HFFc6 (cell line): ENCODE results near the gene ISCU. TPM values are rescaled to one million over a fixed set of nuclear protein-coding genes. Genes with fewer than 3 reads are reported as not detected.

Experiments
- DNase-seq: peaks from one replicate; pipeline ENCODE4 v3.0.0-alpha.2; 2018
- H3K27ac Mint-ChIP-seq: 2 replicates; pipeline ENCODE4 v1.8.0; 2020; ENCODE audit warnings: mild to moderate bottlenecking, mixed read lengths
- H3K27me3 Mint-ChIP-seq: 2 replicates; pipeline ENCODE4 v1.8.0; 2021; ENCODE audit warnings: mild to moderate bottlenecking, moderate library complexity, mixed read lengths; ENCODE audit not compliant: insufficient read depth
- H3K36me3 Mint-ChIP-seq: 2 replicates; pipeline ENCODE4 v1.8.0; 2021; ENCODE audit warnings: low read depth, mixed read lengths
- H3K4me1 Mint-ChIP-seq: 2 replicates; pipeline ENCODE4 v1.8.0; 2020; ENCODE audit warnings: low read depth, mixed read lengths
- H3K4me3 Mint-ChIP-seq: 2 replicates; pipeline ENCODE4 v1.8.0; 2020; ENCODE audit warnings: mild to moderate bottlenecking, moderate library complexity, mixed read lengths
- H3K9me3 Mint-ChIP-seq: 2 replicates; pipeline ENCODE4 v1.8.0; 2020; ENCODE audit warnings: mild to moderate bottlenecking, mixed read lengths
- total RNA-seq, 6 experiments: library from RNA; stranded (reverse); fragmentation: NEBNext Ultra II Directional; extraction: Animal tissue kit (Norgen Biotek cat#: 25700); gene quantifications; 2 replicates in 1 of 6; 3 replicates in 5 of 6; pipeline ENCODE4 v1.2.3, GENCODE V29; 2021
- TF ChIP-seq, protein P1 (sequence below): fragments of 200-600 bp; sonication (generic); IDR thresholded peaks from 2 replicates; pipeline ENCODE4 v1.5.0; 2021; ENCODE audit warnings: antibody characterized with exemption, mild to moderate bottlenecking

ISCU gene
- total RNA-seq, 6 experiments from 2014 or later, result 100 to 128 (median 107) TPM

DNA sequence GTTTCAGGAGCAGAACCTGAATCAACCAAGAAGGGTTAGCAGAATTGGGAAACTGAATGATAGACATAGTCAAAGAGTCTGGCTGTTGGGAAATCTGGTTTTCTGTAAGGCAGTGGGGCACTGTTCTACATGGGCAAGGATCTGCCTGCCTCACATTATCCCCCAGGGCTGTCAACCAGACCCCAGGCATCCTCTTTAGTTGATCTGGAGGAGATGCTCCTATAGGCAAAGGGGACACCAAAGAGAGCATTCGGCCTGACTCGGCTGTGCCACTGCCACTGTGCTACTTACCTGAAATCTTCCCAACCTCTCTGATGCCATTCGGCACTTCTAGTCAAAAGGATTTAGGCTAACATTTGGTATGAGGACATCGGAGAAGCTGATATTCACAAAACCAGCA, 4.1 kb downstream of the ISCU start:
- Mint-ChIP-seq H3K9me3 (no peaks in the 10 kb centered on the region), H3K27me3 (peaks cover 3% of the 10 kb centered on the region; the same call in 1 of the 2 replicates), H3K27ac (peak overlapping the region; percentile 66), H3K36me3 (peaks cover 17% of the 10 kb centered on the region; the same call in 1 of the 2 replicates), H3K4me1 (peaks cover 45% of the 10 kb centered on the region), H3K4me3 (no peak overlapping the region)
- DNase-seq, result no peak
- TF ChIP-seq, protein P1, sequence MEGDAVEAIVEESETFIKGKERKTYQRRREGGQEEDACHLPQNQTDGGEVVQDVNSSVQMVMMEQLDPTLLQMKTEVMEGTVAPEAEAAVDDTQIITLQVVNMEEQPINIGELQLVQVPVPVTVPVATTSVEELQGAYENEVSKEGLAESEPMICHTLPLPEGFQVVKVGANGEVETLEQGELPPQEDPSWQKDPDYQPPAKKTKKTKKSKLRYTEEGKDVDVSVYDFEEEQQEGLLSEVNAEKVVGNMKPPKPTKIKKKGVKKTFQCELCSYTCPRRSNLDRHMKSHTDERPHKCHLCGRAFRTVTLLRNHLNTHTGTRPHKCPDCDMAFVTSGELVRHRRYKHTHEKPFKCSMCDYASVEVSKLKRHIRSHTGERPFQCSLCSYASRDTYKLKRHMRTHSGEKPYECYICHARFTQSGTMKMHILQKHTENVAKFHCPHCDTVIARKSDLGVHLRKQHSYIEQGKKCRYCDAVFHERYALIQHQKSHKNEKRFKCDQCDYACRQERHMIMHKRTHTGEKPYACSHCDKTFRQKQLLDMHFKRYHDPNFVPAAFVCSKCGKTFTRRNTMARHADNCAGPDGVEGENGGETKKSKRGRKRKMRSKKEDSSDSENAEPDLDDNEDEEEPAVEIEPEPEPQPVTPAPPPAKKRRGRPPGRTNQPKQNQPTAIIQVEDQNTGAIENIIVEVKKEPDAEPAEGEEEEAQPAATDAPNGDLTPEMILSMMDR, result no peak

DNA sequence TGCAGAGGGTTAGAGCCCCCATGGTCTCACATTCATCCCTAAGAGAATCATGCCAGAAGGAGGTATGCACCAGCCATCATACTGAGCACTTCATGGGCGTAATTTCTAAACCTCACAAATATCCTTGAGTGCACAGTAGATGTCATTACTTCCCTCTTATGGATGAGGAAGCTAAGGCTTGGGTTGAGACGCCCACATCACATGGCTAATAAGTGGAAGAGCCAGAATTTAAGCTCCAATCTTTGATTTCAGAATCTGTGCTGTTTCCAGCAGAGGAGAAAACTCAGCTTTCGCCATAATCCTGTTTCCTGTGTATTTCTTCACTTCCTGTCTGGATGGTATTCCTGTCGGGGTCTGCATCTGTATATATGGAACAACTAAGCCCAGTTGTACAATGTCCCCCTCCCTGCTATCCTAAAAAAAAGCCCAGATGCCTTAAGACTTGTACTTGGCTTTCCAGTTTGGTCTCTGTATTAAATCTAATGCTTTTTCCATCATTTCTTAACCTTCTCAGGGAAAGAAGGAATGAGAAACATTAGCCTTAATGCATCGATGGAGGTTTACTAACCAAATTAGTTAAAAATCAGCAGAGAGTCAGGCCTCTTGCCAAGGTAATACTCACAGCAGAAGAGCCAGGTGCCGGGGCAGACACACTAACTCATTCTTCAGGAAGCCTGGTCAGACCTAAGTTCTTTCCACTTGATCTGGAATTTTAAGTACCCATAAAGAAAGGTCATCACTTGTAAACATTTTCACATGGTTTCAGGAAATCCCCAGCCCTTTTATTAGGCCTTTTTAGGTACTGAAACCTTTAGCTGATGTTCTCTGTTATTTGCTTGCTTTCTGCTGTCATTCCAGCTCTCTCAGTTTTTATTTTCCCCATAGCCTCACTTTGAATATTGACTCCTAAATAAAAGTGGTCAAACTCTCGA, 5.3 kb downstream of the ISCU start:
- H3K4me1 Mint-ChIP-seq, result peaks cover 38% of the 10 kb centered on the region
- H3K4me3 Mint-ChIP-seq, result no peak overlapping the region
- H3K36me3 Mint-ChIP-seq, result peaks cover 17% of the 10 kb centered on the region; the same call in 1 of the 2 replicates
- DNase-seq, result no peak
- H3K27me3 Mint-ChIP-seq, result peaks cover 4% of the 10 kb centered on the region
- TF ChIP-seq, protein P1, result no peak; the same call in 1 of the 2 replicates
- H3K9me3 Mint-ChIP-seq, result no peaks in the 10 kb centered on the region
- peak overlapping the region; percentile 10 for H3K27ac Mint-ChIP-seq

GRCh38 chr12:108568338-108569154, 6.2 kb downstream of the ISCU start:
- no peaks in the 10 kb centered on the region for H3K9me3 Mint-ChIP-seq
- TF ChIP-seq, protein P1, result no peak
- H3K4me1 Mint-ChIP-seq, result peaks cover 37% of the 10 kb centered on the region
- no peak for DNase-seq
- no peak overlapping the region for H3K4me3 Mint-ChIP-seq
- H3K36me3 Mint-ChIP-seq, result peaks cover 17% of the 10 kb centered on the region; the same call in 1 of the 2 replicates
- H3K27me3 Mint-ChIP-seq, result peaks cover 5% of the 10 kb centered on the region; the same call in 1 of the 2 replicates
- H3K27ac Mint-ChIP-seq, result no peak overlapping the region; the same call in 1 of the 2 replicates

GRCh38 chr12:108570743-108571608, 8.6 kb downstream of the ISCU start:
- H3K4me1 Mint-ChIP-seq, result peaks cover 16% of the 10 kb centered on the region
- H3K27me3 Mint-ChIP-seq, result peaks cover 5% of the 10 kb centered on the region; the same call in 1 of the 2 replicates
- H3K36me3 Mint-ChIP-seq, result peaks cover 11% of the 10 kb centered on the region; the same call in 1 of the 2 replicates
- peak; percentile 49 for DNase-seq
- H3K27ac Mint-ChIP-seq, result peak overlapping the region; percentile 1; the same call in 1 of the 2 replicates
- H3K4me3 Mint-ChIP-seq, result no peak overlapping the region
- H3K9me3 Mint-ChIP-seq, result no peaks in the 10 kb centered on the region
- TF ChIP-seq, protein P1, result peak; percentile 79
